ENCODE data around the gene OR6S1.

Gene OR6S1

GRCh38 chr14:20641591-20641990 is at the start of gene OR6S1:
Gene OR6S1 (minus strand): TSS chr14:20641691. CDS start chr14:20641691, 0 bp downstream.
- DNase-seq: no peak

GRCh38 chr14:20690848-20691640 is 49.6 kb upstream of the OR6S1 start:
- peak; percentile 47 for DNase-seq

GRCh38 chr14:20688167-20688839 is 46.8 kb upstream of the OR6S1 start, which contains the start of gene ANG:
Gene ANG (plus strand): TSS chr14:20688764. CDS start chr14:20693565, 4,801 bp downstream.
- DNase-seq: no peak

DNA sequence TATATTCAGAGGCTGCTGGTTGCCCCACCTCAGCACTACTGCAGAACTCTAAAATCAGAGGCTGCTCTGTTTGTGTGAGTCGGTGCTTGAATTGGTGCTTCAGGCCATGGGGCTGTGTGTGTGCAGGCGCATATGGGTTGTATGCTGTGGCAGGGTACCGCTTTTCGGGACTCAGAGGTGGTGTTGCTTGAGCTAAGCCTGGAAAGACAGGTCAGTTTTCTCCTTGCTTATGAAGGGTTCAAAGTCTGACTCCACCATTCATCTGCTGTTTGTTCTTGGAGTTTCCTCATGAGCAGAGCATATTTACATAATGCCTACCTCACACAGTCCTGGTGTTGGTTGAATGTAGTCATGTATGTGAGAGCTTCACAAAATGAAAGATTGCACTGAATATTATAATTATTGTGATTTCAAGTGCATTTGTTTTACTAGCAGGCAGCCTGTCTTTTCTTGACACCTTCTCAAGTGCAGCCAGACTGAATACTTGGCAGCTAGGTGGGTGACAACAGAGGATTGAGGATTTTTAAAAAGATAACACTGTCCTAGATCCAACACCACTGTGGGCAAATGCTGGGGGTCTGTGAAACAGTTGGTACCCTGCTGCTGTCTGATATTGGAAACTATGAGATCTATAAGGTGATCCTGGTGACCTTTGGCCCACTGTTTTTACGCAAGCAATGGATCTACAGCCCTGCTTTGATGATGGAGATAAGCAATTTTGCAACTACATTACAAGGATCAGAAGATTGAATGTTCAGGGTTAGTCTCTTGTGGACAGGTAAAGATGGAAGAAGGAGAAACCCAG is 46.1 kb upstream of the OR6S1 start:
- DNase-seq: no peak

GRCh38 chr14:20686386-20687143 is 45.1 kb upstream of the OR6S1 start:
- DNase-seq: no peak

- DNase-seq: no peak
Measured at GRCh38 chr14:20684662-20685456, 43.4 kb upstream of the OR6S1 start.

GRCh38 chr14:20683891-20684661 is 42.6 kb upstream of the OR6S1 start, which contains the start of gene RNASE4:
Gene RNASE4 (plus strand): TSS chr14:20684560. CDS start chr14:20699372, 14,812 bp downstream.
- peak; percentile 46 for DNase-seq

- DNase-seq: peak; percentile 82
Measured at GRCh38 chr14:20683125-20683890, 41.8 kb upstream of the OR6S1 start.

GRCh38 chr14:20682435-20683124 is 41.1 kb upstream of the OR6S1 start:
- DNase-seq: peak; percentile 82

DNA sequence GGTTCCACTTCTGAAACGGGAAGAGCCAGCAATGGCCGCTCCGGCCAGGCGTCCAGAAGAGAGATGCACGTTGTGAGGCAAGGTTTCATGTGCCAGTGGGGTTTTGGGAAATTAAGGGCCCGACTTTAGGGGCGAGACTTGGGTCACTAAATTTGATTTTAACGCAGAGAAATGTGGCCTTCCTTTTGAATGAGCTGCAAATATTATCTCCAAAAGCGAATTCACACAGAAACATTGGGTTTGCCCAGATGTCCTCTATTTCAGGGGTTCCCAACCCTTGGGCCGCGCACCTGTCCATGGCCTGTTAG is 40.6 kb upstream of the OR6S1 start:
- DNase-seq: no peak

- DNase-seq: peak; percentile 61
Measured at GRCh38 chr14:20681348-20682126, 40.0 kb upstream of the OR6S1 start.

DNA sequence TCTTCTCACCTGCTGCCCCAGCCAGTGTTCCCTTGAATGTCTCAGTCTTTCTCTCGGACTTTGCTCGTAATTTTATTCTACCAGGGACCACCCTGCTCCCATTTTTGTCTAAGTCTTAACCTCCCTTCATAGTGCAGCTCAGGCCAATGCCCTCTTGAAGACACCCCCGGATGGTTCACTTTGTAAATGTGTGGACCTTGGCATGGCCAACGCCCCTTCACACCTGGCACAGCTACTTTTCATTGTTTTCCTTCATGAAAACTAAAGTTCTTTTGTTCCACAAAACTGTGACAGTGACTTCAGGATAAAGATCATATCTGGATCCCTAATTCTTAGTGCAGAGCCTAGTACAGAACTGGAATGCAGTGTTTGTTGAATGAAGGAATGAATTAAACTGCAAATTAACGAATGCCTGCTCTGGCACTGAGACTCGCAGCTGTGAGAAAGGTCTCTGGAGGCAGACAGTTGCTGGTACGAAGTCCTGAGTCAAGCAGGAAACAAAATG is 39.4 kb upstream of the OR6S1 start:
- no peak for DNase-seq

DNA sequence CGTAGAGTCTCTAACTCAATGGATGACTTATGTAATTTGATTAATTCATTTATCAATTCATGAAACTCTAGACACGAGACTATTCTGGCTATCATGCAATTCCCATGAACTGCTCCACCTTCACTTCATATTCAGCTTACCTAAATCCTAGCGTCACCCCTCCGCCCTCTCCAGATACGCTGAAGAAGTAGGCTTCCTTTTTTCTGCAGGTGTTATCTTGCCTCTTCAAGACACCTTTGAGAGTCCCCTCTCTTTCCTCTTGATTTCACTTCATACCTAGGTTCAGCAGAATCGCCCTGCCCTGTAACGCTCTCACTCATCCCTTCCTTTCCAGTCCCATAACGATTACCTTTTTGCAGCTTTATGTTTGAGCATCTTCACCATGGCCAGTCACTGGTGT is 38.9 kb upstream of the OR6S1 start:
- DNase-seq: no peak

DNA sequence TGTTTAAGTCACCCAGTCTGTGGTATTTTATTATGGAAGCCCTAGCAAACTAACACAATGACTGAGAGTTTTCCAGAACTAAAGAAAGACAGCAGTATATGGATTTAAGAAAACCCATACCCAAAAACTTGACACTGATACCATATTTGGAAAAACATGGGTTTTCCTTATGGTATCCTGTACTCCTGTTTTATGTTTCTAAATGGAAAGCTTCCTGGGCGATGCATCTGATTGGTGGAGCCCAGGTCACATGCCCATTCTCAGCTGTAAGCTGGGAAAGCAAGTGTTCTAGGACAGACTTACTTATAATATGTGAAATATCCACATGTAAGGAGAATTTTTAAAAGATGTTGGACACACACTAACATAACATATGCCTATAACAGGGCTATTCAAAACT is 38.4 kb upstream of the OR6S1 start:
- no peak for DNase-seq

DNA sequence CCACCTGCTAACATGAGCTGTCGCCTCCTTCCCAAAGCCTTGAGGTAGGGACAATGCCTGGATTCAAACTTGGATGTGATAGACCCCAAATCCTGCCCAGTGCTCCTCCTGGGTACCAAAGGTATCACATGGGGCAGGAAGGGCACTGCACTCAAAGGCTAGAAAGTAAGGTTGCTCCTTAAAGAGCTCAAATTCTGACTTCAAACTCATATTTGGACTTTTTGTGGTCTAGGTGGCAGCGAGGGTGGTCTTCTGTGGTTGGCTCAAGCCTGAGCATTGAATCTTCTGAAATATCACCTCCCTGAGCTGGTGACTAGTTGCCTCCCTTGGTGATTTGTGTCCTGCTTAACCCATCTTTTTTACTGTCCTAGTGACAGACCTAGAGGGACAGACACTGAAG is 34.6 kb upstream of the OR6S1 start:
- no peak for DNase-seq

GRCh38 chr14:20675669-20676068 is 34.2 kb upstream of the OR6S1 start:
- DNase-seq: no peak

DNA sequence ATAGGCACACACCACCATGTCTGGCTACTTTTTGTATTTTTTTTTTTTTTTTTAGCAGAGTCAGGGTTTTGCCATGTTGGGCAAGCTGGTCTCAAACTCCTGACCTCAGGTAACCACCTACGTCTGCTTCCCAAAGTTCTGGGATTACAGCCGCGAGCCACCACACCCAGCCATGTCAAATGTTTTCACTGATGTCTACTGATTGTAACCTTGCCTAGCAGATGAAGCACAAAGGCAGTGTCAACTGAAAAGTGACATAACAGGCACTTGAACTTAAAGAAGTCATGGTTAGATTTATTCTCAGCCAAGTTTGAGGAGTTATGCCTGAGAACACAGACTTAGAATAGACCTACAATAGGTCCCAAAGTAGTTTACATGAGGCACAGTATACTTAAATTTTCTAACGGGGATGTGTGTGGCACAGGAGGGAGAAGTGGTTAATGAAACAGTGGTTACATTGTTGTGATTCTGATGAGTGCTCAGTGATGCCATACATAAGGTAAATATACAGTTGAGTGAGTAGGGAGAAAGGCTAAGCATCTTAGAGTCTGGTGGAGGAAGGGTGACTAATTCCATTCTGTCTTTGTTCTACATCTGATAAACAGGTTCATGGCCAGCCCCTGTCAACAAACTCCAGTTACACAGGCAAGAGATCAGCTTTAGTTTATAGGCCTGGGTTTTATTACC is 30.2 kb upstream of the OR6S1 start:
- DNase-seq: no peak

DNA sequence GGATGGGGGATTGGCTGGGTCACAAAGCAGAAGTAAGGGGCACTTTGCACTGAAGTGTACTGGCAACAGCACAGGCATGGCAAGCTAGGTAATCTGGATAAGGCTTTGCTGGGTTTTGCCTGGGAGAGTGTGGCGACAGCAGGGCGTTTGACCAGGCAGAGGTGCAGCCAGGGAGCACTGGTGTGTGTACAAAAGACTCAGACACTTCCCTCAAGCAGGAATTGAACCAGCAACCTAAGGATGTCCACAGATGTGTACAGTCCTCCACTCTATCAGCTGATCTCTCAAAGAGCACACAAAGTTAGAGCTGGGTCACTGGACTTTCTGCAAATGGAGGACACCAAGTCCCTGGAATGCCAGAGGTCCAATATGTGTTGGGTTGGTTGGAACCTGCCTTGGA is 27.5 kb upstream of the OR6S1 start:
- DNase-seq: no peak

Data from NCI-H146 (cell line).